AG09309 (cell line): ENCODE measurements around the gene PTTG1IP.

Experiments
- DNase-seq: peaks from one replicate; pipeline ENCODE4 v3.0.0-alpha.2; 2010; ENCODE audit warnings: low read depth
- H3K4me3 ChIP-seq: 2 replicates; pipeline ENCODE4 v1.5.1; 2011; ENCODE audit warnings: mild to moderate bottlenecking, low read depth, low read length, moderate library complexity; ENCODE audit not compliant: control insufficient read depth
- CTCF ChIP-seq: IDR thresholded peaks from 2 replicates; pipeline ENCODE4 v1.5.1; 2011; ENCODE audit warnings: mild to moderate bottlenecking, low read depth, low read length, inconsistent platforms; ENCODE audit not compliant: insufficient read depth, control insufficient read depth; ENCODE audit errors: missing control alignments

The PTTG1IP gene

GRCh38 chr21:44893948-44894656, 20.6 kb upstream of the PTTG1IP start:
- TF ChIP-seq CTCF = no peak
- DNase-seq = no peak
- H3K4me3 ChIP-seq = no peak overlapping the region

GRCh38 chr21:44893278-44893556, 19.7 kb upstream of the PTTG1IP start:
- DNase-seq = no peak
- TF ChIP-seq CTCF = no peak
- no peak overlapping the region for H3K4me3 ChIP-seq

- no peak for DNase-seq
- peak; percentile 92 for TF ChIP-seq CTCF
- H3K4me3 ChIP-seq = no peak overlapping the region
Measured at GRCh38 chr21:44892536-44893277, 19.2 kb upstream of the PTTG1IP start.

GRCh38 chr21:44892095-44892494, 18.6 kb upstream of the PTTG1IP start:
- no peak for TF ChIP-seq CTCF
- no peak for DNase-seq
- no peak overlapping the region for H3K4me3 ChIP-seq

GRCh38 chr21:44891631-44892031, 18.1 kb upstream of the PTTG1IP start:
- no peak for TF ChIP-seq CTCF
- H3K4me3 ChIP-seq = no peak overlapping the region
- DNase-seq = no peak

- DNase-seq = no peak
- no peak overlapping the region for H3K4me3 ChIP-seq
- TF ChIP-seq CTCF = no peak
Measured at GRCh38 chr21:44890961-44891541, 17.6 kb upstream of the PTTG1IP start.
